Glomerular visceral epithelial cell (primary cell): ENCODE data around the gene JMJD8.

Experiments used
- DNase-seq: peaks from one replicate; pipeline ENCODE4 v3.0.0-alpha.2; 2016; ENCODE audit errors: extremely low spot score

Gene JMJD8

DNA sequence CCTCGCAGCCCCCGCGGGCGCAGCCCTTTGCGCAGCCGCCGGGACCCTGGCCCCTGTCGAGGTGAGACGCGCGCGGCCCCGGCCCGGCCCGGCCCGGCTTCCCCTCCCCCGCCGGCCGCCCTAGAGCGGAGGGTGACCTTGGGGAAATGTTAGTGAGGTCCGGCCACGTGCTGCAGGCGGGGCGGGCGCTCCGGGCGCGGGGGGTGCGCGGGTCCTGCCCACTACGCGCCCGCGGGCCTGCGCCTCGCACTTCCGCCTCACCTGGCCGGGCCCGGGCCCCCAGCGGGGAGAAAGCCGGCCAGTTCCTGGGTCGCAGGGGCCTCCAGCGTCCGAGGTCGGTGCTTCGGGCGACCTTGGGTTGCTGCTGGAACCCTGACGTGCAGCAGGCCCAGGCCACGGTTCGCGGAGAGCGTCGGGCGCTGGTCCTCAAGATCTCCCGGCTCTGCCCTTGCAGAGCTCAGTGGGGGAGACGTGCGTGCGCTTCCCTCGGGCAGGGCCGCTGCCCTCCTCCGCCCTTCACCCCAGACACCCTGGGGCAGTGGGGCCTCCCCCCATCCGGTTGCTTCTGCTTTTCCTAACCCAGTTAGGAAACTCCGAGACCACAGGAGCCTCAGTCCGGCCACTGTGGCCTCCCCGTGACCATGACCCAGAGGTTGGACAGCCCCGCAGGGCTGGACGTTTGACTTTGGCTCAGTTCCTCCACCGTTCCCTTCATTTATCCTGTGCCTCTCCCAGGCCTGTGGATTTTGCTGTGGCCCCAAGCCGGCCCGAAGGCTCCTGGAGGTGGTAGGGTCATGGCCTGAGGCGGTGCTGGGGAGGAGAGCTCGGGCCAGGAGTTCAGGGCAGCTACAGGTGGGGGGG, 41.7 kb downstream of the JMJD8 start:
- DNase-seq = no peak

DNA sequence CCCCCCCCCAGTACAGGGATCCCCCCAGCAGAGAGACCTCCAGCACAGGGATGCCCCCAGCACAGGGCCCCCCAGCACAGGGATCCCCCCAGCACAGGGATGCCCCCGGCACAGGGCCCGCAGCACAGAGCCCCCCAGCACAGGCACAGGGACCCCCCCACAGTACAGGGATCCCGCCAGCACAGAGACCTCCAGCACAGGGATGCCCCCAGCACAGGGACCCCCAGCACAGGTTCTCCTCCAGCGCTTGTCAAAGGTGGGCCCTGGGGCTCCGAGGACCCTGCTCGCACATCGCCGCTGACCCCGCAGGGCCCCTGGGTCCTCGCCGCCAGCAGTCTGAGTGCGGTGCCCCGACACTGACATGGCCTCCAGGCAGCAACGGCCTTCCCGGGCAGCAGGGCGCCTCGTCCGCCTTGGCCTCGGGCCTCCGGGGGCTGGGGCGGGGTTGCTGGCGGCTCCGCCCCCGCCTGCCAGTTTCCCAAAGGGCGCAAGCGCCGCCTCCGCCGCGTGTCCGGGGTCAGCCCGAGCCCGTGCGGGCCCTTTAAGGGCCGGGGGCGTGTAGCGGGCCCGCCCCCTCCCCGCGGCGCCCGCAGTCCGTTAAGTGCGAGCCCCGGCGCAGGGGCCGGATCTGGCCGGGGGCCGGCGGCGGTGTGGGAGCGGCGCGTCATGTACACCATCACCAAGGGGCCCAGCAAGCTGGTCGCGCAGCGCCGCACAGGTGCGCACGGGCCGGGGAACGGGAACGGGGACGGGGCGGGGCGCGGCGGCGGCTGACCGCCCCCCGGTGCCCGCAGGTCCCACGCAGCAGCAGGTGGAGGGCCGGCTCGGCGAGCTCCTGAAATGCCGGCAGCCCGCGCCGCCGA, 42.6 kb downstream of the JMJD8 start, which contains the start of gene MCRIP2:
TSS of gene MCRIP2 (plus strand) at position 503 of the 863 bp plus-strand sequence. CDS start at position 667, 164 bp downstream.
- peak; percentile 75 for DNase-seq

DNA sequence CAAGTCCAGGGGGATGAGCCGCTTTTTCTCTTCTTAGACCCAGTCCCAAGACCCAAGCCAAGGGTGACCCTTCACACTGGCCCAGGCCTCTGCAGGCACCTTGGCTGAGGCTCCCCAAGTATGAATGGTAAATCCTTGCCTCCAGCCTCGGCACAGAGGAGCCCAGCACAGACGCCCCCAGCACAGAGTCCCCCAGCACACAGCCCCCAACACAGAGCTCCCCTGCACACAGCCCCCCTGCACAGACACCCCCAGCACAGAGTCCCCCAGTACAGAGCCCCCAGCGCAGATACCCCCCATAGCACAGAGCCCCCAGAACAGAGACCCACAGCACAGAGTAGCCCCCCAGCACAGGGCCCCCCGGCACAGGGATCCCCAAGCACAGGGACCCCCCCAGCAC, 43.5 kb downstream of the JMJD8 start:
- no peak for DNase-seq

DNA sequence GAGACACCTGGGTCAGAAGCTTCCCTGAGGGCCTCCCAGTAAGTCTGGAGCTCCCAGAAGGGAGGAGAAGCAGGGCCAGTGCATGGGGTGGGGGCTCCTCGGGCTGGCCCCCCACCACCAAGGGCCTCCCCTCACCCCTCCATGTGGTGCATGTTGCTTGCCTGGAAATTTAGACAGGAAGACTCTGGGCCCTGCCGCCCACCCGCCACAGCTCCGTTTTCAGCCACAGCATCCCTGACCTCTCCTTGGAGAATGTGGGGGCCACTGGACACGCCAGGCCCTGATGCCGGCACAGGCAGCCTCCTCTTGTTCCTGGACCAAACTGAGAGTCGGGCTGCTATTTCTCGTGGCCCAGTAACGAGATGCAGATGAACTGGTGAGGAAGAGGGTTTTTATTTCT, 45.3 kb downstream of the JMJD8 start:
- DNase-seq = no peak

DNA sequence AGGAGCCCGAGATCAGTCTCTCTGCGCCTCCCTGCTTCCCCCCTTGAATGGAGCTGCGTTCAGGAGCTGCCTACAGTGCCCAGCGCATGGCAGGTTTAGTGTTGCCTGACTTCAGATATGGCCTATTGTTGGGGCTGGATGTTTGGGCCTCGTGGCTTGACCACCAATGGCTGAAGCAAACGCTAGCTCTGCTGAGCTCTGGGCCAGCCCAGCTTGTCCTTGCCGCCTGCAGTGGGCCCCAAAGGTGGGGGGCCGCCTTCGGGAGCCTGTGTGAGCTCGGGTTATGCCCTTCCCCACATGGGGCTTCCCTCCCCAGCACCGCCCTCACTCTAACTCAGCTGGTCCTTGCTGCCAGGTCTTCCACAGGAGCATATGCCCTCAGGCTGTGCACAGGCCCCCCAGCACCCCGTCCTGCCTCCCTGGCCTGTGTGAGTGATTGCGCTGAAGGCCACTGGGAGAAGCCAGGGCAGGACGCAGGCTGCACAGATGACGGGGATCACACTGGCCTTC, 46.0 kb downstream of the JMJD8 start:
- no peak for DNase-seq

DNA sequence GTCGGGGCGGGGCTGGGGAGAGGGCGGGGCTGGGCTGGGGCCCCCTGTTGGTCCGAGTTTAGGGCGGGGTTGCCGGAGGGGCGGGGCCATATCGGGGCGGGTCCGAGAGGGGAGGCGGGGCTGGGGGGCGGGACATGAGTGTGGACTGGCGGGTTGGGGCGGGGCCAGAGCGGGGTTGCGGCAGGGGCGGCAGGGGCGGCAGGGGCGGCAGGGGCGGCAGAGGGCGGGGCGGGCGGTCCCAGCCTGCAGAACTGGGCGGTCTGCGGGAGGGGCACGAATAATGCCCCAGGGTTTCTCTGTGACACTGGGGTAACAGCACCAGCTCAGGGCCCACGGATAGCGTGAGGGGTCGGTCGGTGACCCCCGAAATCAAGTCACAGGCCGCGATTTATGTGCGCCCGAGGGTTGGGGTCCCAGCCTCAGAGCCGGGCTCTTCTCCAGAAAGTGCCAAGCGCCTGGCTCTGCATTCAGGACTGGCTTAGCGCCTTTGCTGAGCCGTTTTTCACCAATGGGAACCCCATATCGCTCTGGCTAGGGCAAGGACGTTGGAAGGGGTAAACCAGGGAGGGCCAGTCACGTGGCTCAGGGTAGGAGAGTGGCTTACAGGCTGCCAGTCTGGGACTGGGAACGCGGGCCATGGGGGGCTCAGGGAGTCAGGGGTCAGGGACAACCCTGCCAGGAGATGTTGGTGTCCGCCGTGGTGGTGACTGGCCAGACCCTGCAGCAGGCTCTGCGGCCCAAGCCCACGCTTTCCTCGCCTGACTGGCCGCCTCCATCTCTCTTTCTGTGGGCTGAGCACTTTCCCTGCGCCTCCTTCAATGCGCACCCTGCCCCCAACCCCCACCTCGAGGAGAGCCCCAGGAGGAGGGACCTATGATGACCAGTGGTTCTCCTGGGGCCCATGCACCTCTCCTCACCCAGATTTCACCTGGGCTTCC, 46.8 kb downstream of the JMJD8 start:
- peak; percentile 93 for DNase-seq

DNA sequence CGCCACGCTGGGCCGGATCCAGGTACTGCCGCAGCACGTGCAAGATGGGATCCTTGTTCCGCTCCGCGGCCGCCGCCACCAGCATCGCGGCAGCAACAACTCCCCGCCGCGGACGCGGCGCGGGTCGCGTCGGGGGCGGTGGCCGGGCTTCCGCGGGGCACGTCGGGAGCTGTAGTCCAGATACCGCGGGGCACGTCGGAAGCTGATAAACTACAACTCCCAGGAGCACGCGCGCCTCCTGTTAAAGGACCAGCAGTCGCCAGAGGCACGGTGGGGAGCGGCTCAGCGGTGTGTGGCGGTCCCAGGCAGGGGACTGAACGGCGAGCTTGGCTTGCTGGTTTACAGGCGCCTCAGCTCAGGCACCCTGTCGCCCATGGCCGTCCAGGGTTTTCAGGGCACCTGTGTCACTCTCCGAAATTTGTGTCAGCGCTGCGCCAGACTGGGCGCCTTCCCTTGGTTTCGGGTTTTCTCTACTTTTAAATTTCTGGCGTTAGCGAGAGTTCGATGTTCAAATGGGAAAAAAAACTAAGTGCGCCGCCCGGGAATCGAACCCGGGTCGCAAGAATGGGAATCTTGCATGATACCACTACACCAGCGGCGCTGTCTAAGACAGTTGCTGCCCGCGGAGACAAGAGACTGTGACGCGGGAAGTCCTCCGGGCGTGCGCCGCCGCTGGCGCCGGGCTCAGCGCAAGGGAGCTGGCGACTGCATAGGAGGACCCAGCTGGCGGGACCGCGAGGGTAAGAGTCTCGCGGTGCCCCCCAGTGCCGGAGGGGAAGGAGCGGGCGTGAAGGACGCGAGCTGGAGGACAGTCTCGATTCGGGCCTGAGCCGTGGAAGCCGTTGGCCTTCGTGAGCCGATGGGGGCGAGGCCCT, 47.7 kb downstream of the JMJD8 start, which contains the start of gene METTL26:
TSS of gene METTL26 (minus strand) at position 100 of the 875 bp plus-strand sequence. CDS start at position 85, 15 bp downstream.
- peak; percentile 91 for DNase-seq

DNA sequence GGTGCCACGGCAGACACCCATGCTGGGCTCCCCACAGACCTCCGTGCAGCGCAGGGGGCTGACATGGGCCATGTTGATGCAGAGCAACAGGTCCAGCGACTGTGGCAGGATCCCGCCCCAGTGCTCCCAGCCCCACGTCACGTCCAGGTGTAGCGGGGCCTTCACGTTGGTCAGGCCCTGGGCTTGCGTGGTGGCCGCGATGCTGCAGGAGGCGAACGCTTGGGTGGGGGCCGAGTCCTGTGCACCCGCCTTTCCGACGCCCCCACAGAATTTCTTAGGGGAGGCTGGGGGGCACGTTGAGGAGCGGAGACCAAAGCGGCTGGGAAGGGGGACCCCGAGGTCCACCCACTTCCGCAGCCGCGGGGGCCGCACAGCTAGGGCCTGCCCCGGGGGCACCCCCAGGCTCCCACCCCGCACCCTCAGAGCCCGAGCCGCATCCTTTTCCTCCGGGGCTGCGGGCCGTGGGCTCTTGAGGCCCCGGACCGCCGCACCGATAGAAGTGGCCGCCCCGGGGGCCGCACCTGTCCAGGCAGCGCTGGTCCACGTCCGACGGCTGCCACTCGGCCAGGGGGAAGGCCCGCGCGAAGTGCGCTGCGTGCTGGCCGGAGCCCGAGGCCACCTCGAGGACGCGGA, 48.4 kb downstream of the JMJD8 start:
- no peak for DNase-seq

DNA sequence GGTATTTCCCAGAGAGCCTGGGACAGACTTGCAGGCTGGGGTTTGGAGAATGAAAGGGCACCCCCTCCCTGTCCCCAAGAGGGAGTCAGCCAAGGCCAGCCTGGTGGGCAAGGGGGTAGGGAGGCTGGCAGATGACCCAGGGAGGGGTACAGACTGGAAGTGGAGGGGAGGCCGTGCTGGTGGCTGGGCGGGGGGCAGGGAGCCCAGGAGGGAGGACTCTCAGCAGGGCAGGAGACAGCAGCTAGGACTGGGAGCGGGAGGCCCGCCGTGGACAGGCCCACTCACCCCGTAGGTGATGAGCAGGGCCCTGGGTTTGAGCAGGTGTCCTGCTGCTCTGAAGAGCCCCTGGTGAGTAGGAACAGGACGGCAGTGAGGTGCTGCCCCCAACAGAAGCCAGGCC, 49.1 kb downstream of the JMJD8 start:
- DNase-seq = no peak

DNA sequence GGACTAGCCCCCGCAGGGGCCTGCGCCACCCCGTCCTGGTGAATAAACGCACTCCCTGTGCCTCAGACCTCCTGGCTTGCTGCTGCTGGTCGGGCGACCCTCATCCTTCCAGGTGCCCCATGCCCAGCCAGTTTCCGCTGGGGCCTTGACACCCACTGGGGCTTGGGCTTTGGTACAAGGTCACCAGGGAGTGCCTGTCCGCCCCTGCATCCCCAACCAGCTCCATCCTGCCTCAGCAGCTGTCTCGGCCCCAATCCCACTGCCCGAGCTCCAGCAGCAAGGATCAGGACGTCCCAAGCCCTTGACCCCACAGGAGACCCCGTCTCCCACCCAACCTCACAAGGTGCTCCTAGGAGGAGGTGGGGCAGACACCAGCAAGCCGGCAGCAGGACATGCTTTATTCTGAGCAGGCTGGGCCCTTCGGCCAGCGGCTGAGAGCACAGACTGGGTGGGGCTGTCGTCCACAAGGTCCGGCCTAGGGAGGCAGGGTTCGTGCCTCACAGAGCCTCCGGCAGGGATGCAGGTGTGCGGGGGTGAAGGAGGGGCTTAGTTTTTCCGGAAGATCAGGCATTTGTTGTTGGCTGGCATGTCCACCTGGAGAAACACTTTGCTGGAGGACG, 50.0 kb downstream of the JMJD8 start:
- DNase-seq = no peak

DNA sequence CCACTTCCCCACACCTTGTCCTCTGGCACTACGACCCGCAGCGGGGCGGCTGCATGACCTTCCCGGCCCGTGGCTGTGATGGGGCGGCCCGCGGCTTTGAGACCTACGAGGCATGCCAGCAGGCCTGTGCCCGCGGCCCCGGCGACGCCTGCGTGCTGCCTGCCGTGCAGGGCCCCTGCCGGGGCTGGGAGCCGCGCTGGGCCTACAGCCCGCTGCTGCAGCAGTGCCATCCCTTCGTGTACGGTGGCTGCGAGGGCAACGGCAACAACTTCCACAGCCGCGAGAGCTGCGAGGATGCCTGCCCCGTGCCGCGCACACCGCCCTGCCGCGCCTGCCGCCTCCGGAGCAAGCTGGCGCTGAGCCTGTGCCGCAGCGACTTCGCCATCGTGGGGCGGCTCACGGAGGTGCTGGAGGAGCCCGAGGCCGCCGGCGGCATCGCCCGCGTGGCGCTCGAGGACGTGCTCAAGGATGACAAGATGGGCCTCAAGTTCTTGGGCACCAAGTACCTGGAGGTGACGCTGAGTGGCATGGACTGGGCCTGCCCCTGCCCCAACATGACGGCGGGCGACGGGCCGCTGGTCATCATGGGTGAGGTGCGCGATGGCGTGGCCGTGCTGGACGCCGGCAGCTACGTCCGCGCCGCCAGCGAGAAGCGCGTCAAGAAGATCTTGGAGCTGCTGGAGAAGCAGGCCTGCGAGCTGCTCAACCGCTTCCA, 50.6 kb downstream of the JMJD8 start:
- no peak for DNase-seq

DNA sequence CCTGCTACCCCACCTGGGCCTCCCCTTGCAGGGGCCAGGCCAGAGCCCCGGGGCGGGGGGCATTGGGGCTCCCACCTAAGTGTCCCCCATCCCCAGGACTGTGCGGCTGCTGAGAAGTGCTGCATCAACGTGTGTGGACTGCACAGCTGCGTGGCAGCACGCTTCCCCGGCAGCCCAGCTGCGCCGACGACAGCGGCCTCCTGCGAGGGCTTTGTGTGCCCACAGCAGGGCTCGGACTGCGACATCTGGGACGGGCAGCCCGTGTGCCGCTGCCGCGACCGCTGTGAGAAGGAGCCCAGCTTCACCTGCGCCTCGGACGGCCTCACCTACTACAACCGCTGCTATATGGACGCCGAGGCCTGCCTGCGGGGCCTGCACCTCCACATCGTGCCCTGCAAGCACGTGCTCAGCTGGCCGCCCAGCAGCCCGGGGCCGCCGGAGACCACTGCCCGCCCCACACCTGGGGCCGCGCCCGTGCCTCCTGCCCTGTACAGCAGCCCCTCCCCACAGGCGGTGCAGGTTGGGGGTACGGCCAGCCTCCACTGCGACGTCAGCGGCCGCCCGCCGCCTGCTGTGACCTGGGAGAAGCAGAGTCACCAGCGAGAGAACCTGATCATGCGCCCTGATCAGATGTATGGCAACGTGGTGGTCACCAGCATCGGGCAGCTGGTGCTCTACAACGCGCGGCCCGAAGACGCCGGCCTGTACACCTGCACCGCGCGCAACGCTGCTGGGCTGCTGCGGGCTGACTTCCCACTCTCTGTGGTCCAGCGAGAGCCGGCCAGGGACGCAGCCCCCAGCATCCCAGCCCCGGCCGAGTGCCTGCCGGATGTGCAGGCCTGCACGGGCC, 51.4 kb downstream of the JMJD8 start:
- no peak for DNase-seq

DNA sequence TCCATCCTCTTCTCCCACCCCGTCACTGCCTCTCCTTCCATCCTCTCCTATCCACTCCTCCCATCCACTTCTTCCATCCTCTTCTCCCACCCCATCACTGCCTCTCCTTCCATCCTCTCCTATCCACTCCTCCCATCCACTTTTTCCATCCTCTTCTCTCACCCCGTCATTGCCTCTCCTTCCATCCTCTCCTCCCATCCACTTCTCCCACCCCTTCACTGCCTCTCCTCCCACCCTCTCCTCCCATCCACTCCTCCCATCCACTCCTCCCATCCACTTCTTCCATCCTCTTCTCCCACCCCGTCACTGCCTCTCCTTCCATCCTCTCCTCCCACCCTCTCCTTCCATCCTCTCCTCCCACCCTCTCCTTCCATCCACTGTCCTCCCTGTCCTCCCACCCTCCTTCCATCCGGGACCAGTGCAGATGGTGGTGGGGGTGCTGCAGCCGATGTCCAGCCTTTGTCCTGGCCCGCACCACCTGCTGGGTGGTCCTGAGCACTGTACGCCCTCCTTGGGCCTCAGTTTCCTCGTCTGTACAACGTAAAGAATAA, 52.3 kb downstream of the JMJD8 start:
- no peak for DNase-seq
